NCI-H187 (cell line): Measurements from ENCODE around the gene NPIPA2.
"Not testable (repeated sequence)": the region's sequence is repeated elsewhere in the genome, so short reads cannot be mapped to it uniquely, and the experiment has no call there.

ENCODE experiments used
- DNase-seq, 2 experiments: peaks; one replicate each; lab custom pipeline; 2025; lab: John Stamatoyannopoulos, UW

NPIPA2 gene

GRCh38 chr16:14742273-14743128 is at the start of gene NPIPA2:
TSS of gene NPIPA2 (plus strand) at chr16:14742533. CDS start at chr16:14748066, 5,533 bp downstream.
- DNase-seq = not testable (repeated sequence)

GRCh38 chr16:14694129-14694528 is 48.2 kb upstream of the NPIPA2 start, which contains the start of gene PLA2G10:
TSS of gene PLA2G10 (minus strand) at chr16:14694308. CDS start at chr16:14694229, 79 bp downstream.
- not testable (repeated sequence) for DNase-seq

GRCh38 chr16:14701859-14702258 is 40.5 kb upstream of the NPIPA2 start:
- DNase-seq = not testable (repeated sequence)

GRCh38 chr16:14702672-14703071 is 39.7 kb upstream of the NPIPA2 start:
- DNase-seq = not testable (repeated sequence)

GRCh38 chr16:14703156-14704011 is 38.9 kb upstream of the NPIPA2 start, which contains the start of gene NPIPA3:
TSS of gene NPIPA3 (plus strand) at chr16:14703411. CDS start at chr16:14708944, 5,533 bp downstream.
- DNase-seq = not testable (repeated sequence)

- DNase-seq = not testable (repeated sequence)
Observed at GRCh38 chr16:14733233-14733632, 9.1 kb upstream of the NPIPA2 start.

- DNase-seq = not testable (repeated sequence)
Observed at GRCh38 chr16:14740832-14741385, 1.4 kb upstream of the NPIPA2 start.

- DNase-seq = not testable (repeated sequence)
Observed at GRCh38 chr16:14741794-14742193, 539 bp upstream of the NPIPA2 start.

- DNase-seq = not testable (repeated sequence)
Observed at GRCh38 chr16:14773654-14774053, 31.3 kb downstream of the NPIPA2 start.

- not testable (repeated sequence) for DNase-seq
Observed at GRCh38 chr16:14775624-14776023, 33.3 kb downstream of the NPIPA2 start.

- not testable (repeated sequence) for DNase-seq
Observed at GRCh38 chr16:14776763-14777162, 34.4 kb downstream of the NPIPA2 start.

GRCh38 chr16:14779368-14779877 is 37.1 kb downstream of the NPIPA2 start:
- not testable (repeated sequence) for DNase-seq

- DNase-seq = not testable (repeated sequence)
Observed at GRCh38 chr16:14786180-14786579, 43.8 kb downstream of the NPIPA2 start.

GRCh38 chr16:14789577-14789976 is 47.2 kb downstream of the NPIPA2 start:
- DNase-seq = not testable (repeated sequence)

- not testable (repeated sequence) for DNase-seq
Observed at GRCh38 chr16:14790320-14790956, 48.1 kb downstream of the NPIPA2 start.

- not testable (repeated sequence) for DNase-seq
Observed at GRCh38 chr16:14792914-14793313, 50.6 kb downstream of the NPIPA2 start.

GRCh38 chr16:14797558-14797957 is 55.2 kb downstream of the NPIPA2 start:
- not testable (repeated sequence) for DNase-seq

- DNase-seq = not testable (repeated sequence)
Observed at GRCh38 chr16:14803577-14803976, 61.2 kb downstream of the NPIPA2 start.

- DNase-seq = not testable (repeated sequence)
Observed at GRCh38 chr16:14807184-14807678, 64.9 kb downstream of the NPIPA2 start.

GRCh38 chr16:14813890-14814289 is 71.6 kb downstream of the NPIPA2 start:
- not testable (repeated sequence) for DNase-seq
